Neutrophil (primary cell): Measurements from ENCODE around the gene FLAD1.

ENCODE experiments used
- H3K27ac ChIP-seq: fragments of 200-600 bp; sonication (generic); 2 replicates; pipeline ENCODE4 v1.5.1; 2016; ENCODE audit warnings: mild to moderate bottlenecking, moderate library complexity
- H3K27me3 ChIP-seq: fragments of 200-600 bp; sonication (generic); 2 replicates; pipeline ENCODE4 v1.6.0; 2016; ENCODE audit warnings: mild to moderate bottlenecking
- H3K36me3 ChIP-seq: fragments of 200-600 bp; sonication (generic); 2 replicates; pipeline ENCODE4 v1.5.1; 2017
- H3K4me1 ChIP-seq, 2 experiments: fragments of 200-600 bp in 1 of 2; sonication (generic) in 1 of 2; 1 replicate in 1 of 2; 2 replicates in 1 of 2; pipeline versions ENCODE4 v1.5.1 to v1.6.1; 2013 to 2016; ENCODE audit warnings: low read depth in 1 of 2, low read length in 1 of 2, mild to moderate bottlenecking in 1 of 2, moderate library complexity in 1 of 2; ENCODE audit not compliant: control insufficient read depth in 1 of 2, insufficient read depth in 1 of 2
- H3K4me3 ChIP-seq, 2 experiments: fragments of 200-600 bp in 1 of 2; sonication (generic) in 1 of 2; 1 replicate in 1 of 2; 2 replicates in 1 of 2; pipeline ENCODE4 v1.5.1; 2013 to 2016; ENCODE audit warnings: low read depth in 1 of 2, low read length in 1 of 2, mild to moderate bottlenecking in 1 of 2, moderate library complexity in 1 of 2
- H3K9me3 ChIP-seq: fragments of 200-600 bp; sonication (generic); 2 replicates; pipeline ENCODE4 v1.5.1; 2016
- CTCF ChIP-seq: fragments of 200-600 bp; sonication (generic); IDR thresholded peaks from 2 replicates; pipeline ENCODE4 v1.5.1; 2016; ENCODE audit warnings: antibody characterized with exemption

FLAD1 gene

GRCh38 chr1:155019377-155020245 is 36.5 kb downstream of the FLAD1 start:
- peak overlapping the region; percentile 97 for H3K27ac ChIP-seq
- H3K27me3 ChIP-seq: no peaks in the 10 kb centered on the region
- no peak for TF ChIP-seq CTCF
- H3K4me3 ChIP-seq: no peak overlapping the region
- H3K36me3 ChIP-seq: peaks cover 52% of the 10 kb centered on the region
- H3K9me3 ChIP-seq: no peaks in the 10 kb centered on the region
- H3K4me1 ChIP-seq: peaks cover 37 to 44% of the 10 kb centered on the region in 2 experiments

- no peaks in the 10 kb centered on the region for H3K9me3 ChIP-seq
- TF ChIP-seq CTCF: no peak
- peak overlapping the region; percentile 18 for H3K27ac ChIP-seq
- H3K36me3 ChIP-seq: peaks cover 25% of the 10 kb centered on the region
- H3K4me1 ChIP-seq: peaks cover 20 to 25% of the 10 kb centered on the region in 2 experiments
- no peak overlapping the region for H3K4me3 ChIP-seq
- no peaks in the 10 kb centered on the region for H3K27me3 ChIP-seq
These were observed 39.2 kb downstream of the FLAD1 start for GRCh38 chr1:155022136-155022926.

GRCh38 chr1:155022927-155023236 is 39.7 kb downstream of the FLAD1 start:
- Histone ChIP-seq H3K4me3 (no peak overlapping the region), H3K4me1 (peaks cover 14 to 19% of the 10 kb centered on the region in 2 experiments), H3K9me3 (no peaks in the 10 kb centered on the region), H3K27me3 (no peaks in the 10 kb centered on the region), H3K27ac (peak overlapping the region; percentile 18), H3K36me3 (peaks cover 19% of the 10 kb centered on the region)
- TF ChIP-seq CTCF: no peak

- H3K36me3 ChIP-seq: peaks cover 12% of the 10 kb centered on the region
- no peaks in the 10 kb centered on the region for H3K9me3 ChIP-seq
- H3K4me1 ChIP-seq: peaks cover 14 to 20% of the 10 kb centered on the region in 2 experiments
- H3K4me3 ChIP-seq: no peak overlapping the region
- H3K27me3 ChIP-seq: no peaks in the 10 kb centered on the region
- no peak for TF ChIP-seq CTCF
- no peak overlapping the region for H3K27ac ChIP-seq
These were observed 40.5 kb downstream of the FLAD1 start for GRCh38 chr1:155023627-155024026.

GRCh38 chr1:155024315-155024714 is 41.2 kb downstream of the FLAD1 start:
- H3K27ac ChIP-seq: no peak overlapping the region
- H3K9me3 ChIP-seq: no peaks in the 10 kb centered on the region
- H3K27me3 ChIP-seq: no peaks in the 10 kb centered on the region
- no peak overlapping the region for H3K4me3 ChIP-seq
- H3K36me3 ChIP-seq: peaks cover 5% of the 10 kb centered on the region
- peaks cover 20 to 26% of the 10 kb centered on the region in 2 experiments for H3K4me1 ChIP-seq
- TF ChIP-seq CTCF: no peak
